Measurements from ENCODE around the gene TENM4.
A peak's percentile ranks its signal among the peaks of the same experiment; 100 is the strongest.

Gene TENM4

GRCh38 chr11:79047321-79047720 lies 393.5 kb downstream of the TENM4 start:
- TF ChIP-seq OSR1 (CRISPR knock-in tag; IDR thresholded peaks at IDR 0.05) (no peak), ZFP30 (CRISPR knock-in tag; IDR thresholded peaks at IDR 0.05) (no peak), SNAI2 (CRISPR knock-in tag; IDR thresholded peaks at IDR 0.05) (no peak), PATZ1 (CRISPR knock-in tag; IDR thresholded peaks at IDR 0.05; ENCODE audit: borderline replicate concordance) (no peak), TSHZ2 (CRISPR knock-in tag; IDR thresholded peaks at IDR 0.05) (no peak), ZNF565 (CRISPR knock-in tag; conservative IDR thresholded peaks at IDR 0.05; ENCODE audit: low read depth) (no peak)

GRCh38 chr11:79046366-79046765 lies 394.5 kb downstream of the TENM4 start:
- TF ChIP-seq ZFP30 (CRISPR knock-in tag; IDR thresholded peaks at IDR 0.05) = no peak
- TF ChIP-seq ZNF70 (CRISPR knock-in tag; IDR thresholded peaks at IDR 0.05) = no peak
- TF ChIP-seq TSHZ2 (CRISPR knock-in tag; IDR thresholded peaks at IDR 0.05) = no peak
- TF ChIP-seq ARNTL (CRISPR knock-in tag; IDR thresholded peaks at IDR 0.05; ENCODE audit: borderline replicate concordance, low read depth) = no peak
- TF ChIP-seq TOX (CRISPR knock-in tag; IDR thresholded peaks at IDR 0.05; ENCODE audit: borderline replicate concordance) = no peak
- TF ChIP-seq ZNF565 (CRISPR knock-in tag; conservative IDR thresholded peaks at IDR 0.05; ENCODE audit: low read depth) = no peak
- no peak for TF ChIP-seq PATZ1 (CRISPR knock-in tag; IDR thresholded peaks at IDR 0.05; ENCODE audit: borderline replicate concordance)
- no peak; the same call in 2 of the 3 replicates for ATAC-seq

More at GRCh38 chr11:79047321-79047720, 393.5 kb downstream of the TENM4 start:
- no peak for ATAC-seq

- TF ChIP-seq CSDC2 (CRISPR knock-in tag; IDR thresholded peaks at IDR 0.05) (no peak), ZFP3 (CRISPR knock-in tag; IDR thresholded peaks at IDR 0.05) (no peak), RARB (CRISPR knock-in tag; IDR thresholded peaks at IDR 0.05) (no peak)
- peak; percentile 63 for ATAC-seq
These were observed 395.0 kb downstream of the TENM4 start for GRCh38 chr11:79045800-79046304.

- TF ChIP-seq ARNTL (CRISPR knock-in tag; IDR thresholded peaks at IDR 0.05; ENCODE audit: borderline replicate concordance, low read depth) (no peak), PATZ1 (CRISPR knock-in tag; IDR thresholded peaks at IDR 0.05; ENCODE audit: borderline replicate concordance) (no peak), ZC3H10 (CRISPR knock-in tag; IDR thresholded peaks at IDR 0.05) (no peak), PPARA (CRISPR knock-in tag; IDR thresholded peaks at IDR 0.05; ENCODE audit: borderline replicate concordance) (no peak)
- ATAC-seq = peak; percentile 71
These were observed 395.6 kb downstream of the TENM4 start for GRCh38 chr11:79045018-79045799.
